Activated CD8-positive, alpha-beta T cell treated with anti-CD3 and anti-CD28 coated beads, Interleukin-2, amount 10 ng/mL, durations not matched to agents 7 days and 5 days (primary cell): ENCODE measurements around the gene CTU2. TPM values are rescaled to one million over a fixed set of nuclear protein-coding genes. Genes with fewer than 3 reads are reported as not detected.

Experiments
- ATAC-seq: fragments of 150-1000 bp; cut with Tn5 transposase; one replicate; pipeline ENCODE4 v1.10.0; 2021; ENCODE audit warnings: moderate library complexity
- CTCF ChIA-PET: fragments of 350-600 bp; sonication (Branson Sonifier 250); formaldehyde crosslinking; loops from one replicate; lab custom pipeline; 2021; ENCODE audit warnings: antibody characterized with exemption; lab: Charles Lee
- POLR2A ChIA-PET: fragments of 350-600 bp; sonication (Branson Sonifier 250); formaldehyde crosslinking; loops from one replicate; lab custom pipeline; 2021; ENCODE audit warnings: antibody characterized with exemption; lab: Charles Lee
- DNase-seq: peaks from one replicate; pipeline ENCODE4 v3.0.0-alpha.2; 2020
- H3K27ac Mint-ChIP-seq: one replicate; pipeline ENCODE4 v1.8.0; 2021; ENCODE audit warnings: mild to moderate bottlenecking, mixed read lengths
- H3K27me3 Mint-ChIP-seq: one replicate; pipeline ENCODE4 v1.8.0; 2021; ENCODE audit warnings: low read depth, mixed read lengths
- H3K36me3 Mint-ChIP-seq: one replicate; pipeline ENCODE4 v1.8.0; 2021; ENCODE audit warnings: low read depth, mixed read lengths
- H3K4me1 Mint-ChIP-seq: one replicate; pipeline ENCODE4 v1.8.0; 2021; ENCODE audit warnings: low read depth, mixed read lengths
- H3K4me3 Mint-ChIP-seq: one replicate; pipeline ENCODE4 v1.8.0; 2021; ENCODE audit warnings: mild to moderate bottlenecking, mixed read lengths
- H3K9me3 Mint-ChIP-seq: one replicate; pipeline ENCODE4 v1.8.0; 2022; ENCODE audit warnings: mixed read lengths; ENCODE audit not compliant: insufficient read depth
- total RNA-seq, 2 experiments: library from RNA; stranded (reverse); gene quantifications; one replicate each; pipeline ENCODE4 v1.2.3, GENCODE V29; 2021

The CTU2 gene
- total RNA-seq, 2 experiments from 2014 or later: 27.5 to 29.2 TPM

DNA sequence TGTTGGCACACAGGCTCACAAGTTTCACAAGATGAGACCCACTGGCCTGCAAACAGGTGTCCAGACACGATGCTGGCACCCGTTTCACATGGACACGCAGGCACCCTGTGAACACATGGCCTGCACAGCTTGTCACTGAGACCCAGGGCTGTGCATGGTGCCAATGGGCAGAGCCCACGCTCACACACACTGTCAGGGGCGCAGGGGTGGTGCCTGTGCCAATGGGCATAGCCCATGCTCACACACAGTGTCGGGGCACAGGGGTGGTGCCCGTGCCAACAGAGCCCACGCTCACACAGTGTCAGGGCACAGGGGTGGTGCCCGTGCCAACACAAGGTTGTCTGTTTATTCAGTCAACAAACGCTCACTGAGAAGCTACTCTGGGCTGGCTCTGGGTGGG, 29.3 kb downstream of the CTU2 start:
- Mint-ChIP-seq H3K27me3 (no peaks in the 10 kb centered on the region), H3K4me1 (peaks cover 4% of the 10 kb centered on the region), H3K4me3 (no peak overlapping the region), H3K27ac (no peak overlapping the region), H3K9me3 (no peaks in the 10 kb centered on the region), H3K36me3 (peaks cover 25% of the 10 kb centered on the region)
- ChIA-PET POLR2A (no interaction called here), CTCF (no interaction called here)
- ATAC-seq (no peak), DNase-seq (no peak)

DNA sequence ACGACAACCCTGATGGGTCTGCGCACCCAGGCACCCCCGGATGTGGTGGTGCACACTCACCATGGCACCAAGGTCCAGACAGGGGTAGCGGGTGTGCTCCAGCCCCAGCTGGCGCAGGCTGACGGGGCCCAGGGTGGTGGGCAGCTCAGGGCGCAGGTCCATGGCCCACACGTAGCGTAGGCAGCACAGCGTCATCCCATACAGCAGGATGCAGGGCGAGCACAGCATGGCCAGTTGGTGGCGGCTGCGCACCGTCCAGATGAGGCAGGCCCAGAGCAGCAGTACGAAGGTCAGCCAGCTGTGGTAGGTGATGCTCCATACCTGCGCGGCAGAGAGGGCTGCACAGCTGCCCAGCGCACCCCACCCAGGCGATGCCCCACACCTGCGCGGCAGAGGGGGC, 29.8 kb downstream of the CTU2 start:
- H3K9me3 Mint-ChIP-seq: no peaks in the 10 kb centered on the region
- ChIA-PET CTCF (interaction anchor here (1.8 kb wide), 1 partner anchor 10 kb away, joined by 9 read pairs; no protein-coding TSS in a partner anchor), POLR2A (no interaction called here)
- H3K27me3 Mint-ChIP-seq: no peaks in the 10 kb centered on the region
- H3K4me3 Mint-ChIP-seq: no peak overlapping the region
- H3K27ac Mint-ChIP-seq: no peak overlapping the region
- H3K36me3 Mint-ChIP-seq: peaks cover 21% of the 10 kb centered on the region
- ATAC-seq (no peak), DNase-seq (no peak)
- H3K4me1 Mint-ChIP-seq: peaks cover 3% of the 10 kb centered on the region

DNA sequence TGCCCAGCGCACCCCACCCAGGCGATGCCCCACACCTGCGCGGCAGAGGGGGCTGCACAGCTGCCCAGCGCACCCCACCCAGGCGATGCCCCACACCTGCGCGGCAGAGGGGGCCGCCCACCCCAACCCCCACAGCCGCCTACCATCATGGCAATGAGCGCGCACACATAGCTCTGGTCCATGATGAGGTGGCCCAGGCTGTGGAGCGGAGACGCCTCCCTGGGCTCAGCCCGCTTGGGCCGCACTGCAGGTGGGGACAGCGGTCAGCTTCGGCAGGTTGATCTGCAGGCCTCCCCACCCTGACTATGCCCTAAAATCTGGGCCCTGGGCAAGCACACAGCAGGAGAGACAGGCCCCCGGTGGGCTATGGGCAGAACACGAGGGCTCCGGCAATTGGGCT, 30.2 kb downstream of the CTU2 start:
- POLR2A ChIA-PET: no interaction called here
- Mint-ChIP-seq H3K4me3 (no peak overlapping the region), H3K36me3 (peaks cover 21% of the 10 kb centered on the region), H3K27ac (no peak overlapping the region), H3K27me3 (no peaks in the 10 kb centered on the region), H3K4me1 (no peaks in the 10 kb centered on the region), H3K9me3 (no peaks in the 10 kb centered on the region)
- no peak for ATAC-seq
- DNase-seq: no peak
- CTCF ChIA-PET: interaction anchor here (1.3 to 1.9 kb wide), 5 partner anchors 9 to 75 kb away, joined by 3 to 11 read pairs (median 9); partner anchors contain the start of gene APRT

DNA sequence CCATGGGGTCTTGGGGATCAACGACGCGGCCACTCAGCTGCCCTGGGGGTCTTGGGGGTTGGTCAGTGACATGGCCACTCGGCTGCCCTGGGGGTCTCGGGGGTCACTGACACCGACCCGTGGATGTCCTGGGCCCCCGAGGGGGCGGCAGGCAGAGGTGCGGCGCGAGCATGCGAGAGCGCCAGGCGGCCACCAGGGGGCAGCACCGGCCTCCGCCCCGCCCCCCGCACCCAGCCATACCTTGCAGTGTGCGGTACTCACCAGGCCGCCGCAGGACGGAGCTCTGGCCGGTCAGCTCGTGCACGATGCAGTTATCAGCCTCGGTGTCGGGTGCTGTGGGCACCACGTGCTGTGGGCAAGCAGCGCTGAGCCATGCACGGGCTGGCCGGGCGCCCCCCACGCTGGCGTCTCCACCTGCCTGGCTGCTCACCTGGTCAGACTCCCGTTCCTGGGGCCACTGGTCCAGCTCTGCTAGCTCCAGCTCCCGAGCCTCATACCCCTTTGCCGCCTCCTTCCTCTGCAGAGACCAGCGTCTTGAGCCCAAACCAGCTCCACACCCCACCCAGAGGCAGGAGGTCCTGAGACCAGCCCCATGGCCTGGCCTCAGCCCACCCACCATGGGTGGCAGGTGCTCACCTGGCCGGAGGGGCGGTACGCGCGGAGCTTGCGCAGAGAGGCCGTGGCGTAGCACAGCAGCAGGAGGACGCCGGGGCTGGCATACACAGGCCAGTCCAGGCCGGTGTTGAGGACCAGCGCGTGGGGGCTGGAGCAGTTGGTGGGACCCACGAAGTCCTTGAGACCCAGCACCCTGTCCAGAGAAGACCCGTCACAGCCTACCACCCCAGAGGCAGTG, 31.2 kb downstream of the CTU2 start:
- Mint-ChIP-seq H3K4me3 (no peak overlapping the region), H3K27me3 (no peaks in the 10 kb centered on the region), H3K27ac (no peak overlapping the region), H3K4me1 (no peaks in the 10 kb centered on the region), H3K36me3 (peaks cover 17% of the 10 kb centered on the region), H3K9me3 (no peaks in the 10 kb centered on the region)
- ChIA-PET CTCF (interaction anchor here (1.3 to 1.9 kb wide), 5 partner anchors 8 to 74 kb away, joined by 3 to 11 read pairs (median 9); partner anchors contain the start of gene APRT), POLR2A (no interaction called here)
- peak; percentile 65 for DNase-seq
- ATAC-seq: peak; percentile 79

DNA sequence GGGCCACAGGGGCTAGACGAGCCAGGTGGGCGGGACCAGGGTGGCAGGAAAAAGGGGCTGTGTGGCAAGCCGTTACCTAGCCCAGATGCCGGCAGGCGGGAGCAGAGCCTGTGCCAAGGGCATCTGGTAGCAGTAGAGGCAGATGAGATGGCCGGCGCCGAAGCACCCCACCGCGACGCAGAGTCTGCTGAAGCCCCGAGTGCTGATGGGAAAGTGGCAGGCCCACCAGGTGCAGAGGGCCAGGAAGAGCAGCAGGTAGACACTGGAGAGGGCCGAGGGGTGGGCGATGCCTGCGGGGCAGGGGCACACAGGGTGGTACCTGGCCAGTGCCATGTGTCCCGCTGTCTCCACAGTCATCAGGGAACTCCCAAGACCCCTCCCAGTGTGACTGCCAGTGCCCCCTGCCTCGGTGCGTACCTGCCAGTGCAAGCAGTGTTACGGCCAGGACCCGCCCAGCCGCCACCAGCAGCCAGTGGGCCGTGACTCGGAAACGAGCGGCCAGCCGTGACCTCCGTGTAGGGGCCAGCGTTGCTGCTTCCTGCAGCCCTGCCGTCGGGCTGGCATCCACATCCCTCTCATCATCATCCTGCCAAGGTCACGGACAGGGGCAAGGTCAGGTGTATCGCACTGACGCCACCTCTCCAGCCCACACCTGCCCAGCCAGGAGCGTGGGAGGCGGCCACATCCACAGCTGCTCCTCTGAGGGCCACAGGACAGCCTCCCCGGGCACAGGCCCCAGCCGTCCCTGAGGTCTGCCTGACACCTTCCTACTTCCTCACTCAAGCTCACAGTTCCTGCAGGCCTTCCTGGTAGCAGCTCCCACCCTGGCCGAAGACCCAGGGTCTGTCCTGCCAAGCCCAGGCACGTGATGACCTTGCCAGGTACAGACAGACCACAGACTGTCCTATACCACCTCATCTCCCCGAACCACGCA, 32.1 kb downstream of the CTU2 start:
- DNase-seq (no peak), ATAC-seq (no peak)
- H3K9me3 Mint-ChIP-seq: no peaks in the 10 kb centered on the region
- ChIA-PET POLR2A (no interaction called here), CTCF (interaction anchor here (1.9 kb wide), 2 partner anchors 44 to 56 kb away, joined by 9 to 11 read pairs; no protein-coding TSS in a partner anchor)
- peaks cover 15% of the 10 kb centered on the region for H3K36me3 Mint-ChIP-seq
- no peak overlapping the region for H3K4me3 Mint-ChIP-seq
- H3K4me1 Mint-ChIP-seq: peaks cover 4% of the 10 kb centered on the region
- H3K27ac Mint-ChIP-seq: no peak overlapping the region
- no peaks in the 10 kb centered on the region for H3K27me3 Mint-ChIP-seq

DNA sequence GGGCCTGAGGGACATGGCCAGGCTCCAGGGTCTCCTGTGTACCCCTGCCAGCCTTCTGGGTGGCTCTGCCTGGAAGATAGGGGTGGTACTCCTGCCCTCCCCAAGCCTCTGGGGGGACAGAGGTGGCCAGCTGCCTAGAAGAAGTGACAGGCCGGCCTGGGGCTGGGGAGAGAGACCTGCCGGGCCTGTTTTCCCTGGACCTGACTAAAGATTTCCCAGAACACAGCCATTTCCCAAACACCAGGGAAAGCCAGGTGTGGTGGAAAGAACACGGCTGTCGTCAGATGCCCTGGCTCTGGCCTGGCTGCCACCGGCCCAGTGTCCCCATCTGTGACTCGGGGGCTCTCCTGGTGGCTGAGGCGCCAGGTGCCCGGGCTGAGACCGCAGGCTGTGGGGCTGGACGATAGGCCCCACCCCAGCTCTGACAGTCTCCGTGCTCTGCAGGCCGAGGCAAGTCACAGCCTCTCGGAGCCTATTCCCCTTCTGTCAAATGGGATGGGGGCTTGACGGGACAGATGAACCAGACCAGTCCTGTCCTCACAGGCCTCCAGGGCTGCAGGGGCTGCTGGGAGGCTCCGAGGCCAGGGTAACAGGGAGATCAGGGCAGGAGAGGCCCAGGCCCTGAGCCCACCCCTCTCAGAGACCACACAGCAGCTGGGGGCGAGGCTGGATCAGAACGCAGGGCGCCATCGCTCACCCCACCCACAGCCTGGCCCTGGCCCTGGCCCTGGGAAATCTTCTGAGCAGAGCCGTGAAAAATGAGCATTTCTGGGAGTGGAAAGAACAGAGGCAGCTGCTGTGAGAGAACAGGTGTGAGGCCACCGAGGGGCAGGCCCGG, 33.1 kb downstream of the CTU2 start:
- H3K4me1 Mint-ChIP-seq: peaks cover 13% of the 10 kb centered on the region
- POLR2A ChIA-PET: no interaction called here
- DNase-seq: no peak

DNA sequence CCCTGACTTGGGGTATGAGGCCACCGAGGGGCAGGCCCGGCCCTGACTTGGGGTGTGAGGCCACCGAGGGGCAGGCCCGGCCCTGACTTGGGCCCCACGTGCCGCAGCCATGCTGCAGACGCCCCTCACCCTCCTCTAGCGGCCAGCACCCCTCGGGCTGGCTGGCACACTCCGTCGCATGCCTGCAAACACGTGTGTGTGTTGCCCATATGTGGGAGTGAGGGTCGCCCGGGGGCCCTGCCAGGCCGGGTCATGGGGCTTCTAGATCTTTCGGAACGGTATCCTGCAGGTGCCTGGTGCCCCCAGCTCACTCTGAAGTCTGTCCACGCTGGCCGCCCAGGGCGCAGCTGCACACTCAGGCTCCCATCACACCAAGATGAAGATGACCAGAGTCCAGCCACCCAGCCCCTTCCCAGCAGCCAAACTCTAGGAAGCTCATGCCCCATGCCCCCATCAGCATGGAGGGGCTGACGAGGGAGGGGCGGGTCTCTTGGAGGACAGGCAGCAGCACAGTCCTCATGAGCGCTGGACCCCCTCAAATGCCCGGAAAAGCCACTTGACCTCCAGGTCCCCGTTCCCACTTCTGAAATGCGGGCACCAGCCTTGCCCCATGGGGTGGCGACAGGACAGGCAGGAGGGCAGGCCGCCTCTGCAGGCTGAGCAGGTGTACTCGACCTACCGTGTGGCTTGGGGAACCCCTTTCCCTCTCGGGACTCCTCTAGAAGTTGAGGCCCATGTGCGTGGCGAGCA, 33.8 kb downstream of the CTU2 start:
- Mint-ChIP-seq H3K27me3 (no peaks in the 10 kb centered on the region), H3K4me3 (no peak overlapping the region), H3K4me1 (peaks cover 18% of the 10 kb centered on the region), H3K27ac (no peak overlapping the region), H3K9me3 (no peaks in the 10 kb centered on the region), H3K36me3 (peaks cover 14% of the 10 kb centered on the region)
- ChIA-PET CTCF (interaction anchor here (0.8 kb wide), 1 partner anchor 30 kb away, joined by 3 read pairs; no protein-coding TSS in a partner anchor), POLR2A (no interaction called here)
- no peak for ATAC-seq
- no peak for DNase-seq

More for the DNA sequence above, 33.1 kb downstream of the CTU2 start:
- no peak overlapping the region for H3K27ac Mint-ChIP-seq
- ATAC-seq: no peak
- H3K36me3 Mint-ChIP-seq: peaks cover 15% of the 10 kb centered on the region
- no peak overlapping the region for H3K4me3 Mint-ChIP-seq
- no peaks in the 10 kb centered on the region for H3K9me3 Mint-ChIP-seq
- H3K27me3 Mint-ChIP-seq: no peaks in the 10 kb centered on the region
- CTCF ChIA-PET: no interaction called here

DNA sequence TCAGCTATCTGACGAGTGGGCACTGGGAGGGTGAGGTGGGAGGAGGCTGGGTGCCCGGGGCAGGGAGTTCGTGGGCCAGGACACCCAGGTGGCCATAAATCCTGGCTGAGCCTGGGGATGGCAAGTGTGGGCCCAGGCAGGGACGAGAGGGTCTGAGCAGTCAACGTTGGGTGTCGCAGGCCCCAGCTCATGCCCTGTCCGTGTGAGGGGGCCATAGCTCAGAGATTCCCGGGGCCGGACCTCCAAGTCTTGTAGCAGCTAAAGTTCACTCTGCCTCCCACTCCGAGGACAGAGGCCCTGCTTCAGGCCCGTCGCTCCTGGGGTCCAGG, 34.4 kb downstream of the CTU2 start:
- CTCF ChIA-PET: interaction anchor here (0.8 to 2.1 kb wide), 2 partner anchors 29 to 117 kb away, joined by 3 to 5 read pairs; partner anchors contain the start of gene TRAPPC2L
- H3K4me1 Mint-ChIP-seq: peaks cover 23% of the 10 kb centered on the region

DNA sequence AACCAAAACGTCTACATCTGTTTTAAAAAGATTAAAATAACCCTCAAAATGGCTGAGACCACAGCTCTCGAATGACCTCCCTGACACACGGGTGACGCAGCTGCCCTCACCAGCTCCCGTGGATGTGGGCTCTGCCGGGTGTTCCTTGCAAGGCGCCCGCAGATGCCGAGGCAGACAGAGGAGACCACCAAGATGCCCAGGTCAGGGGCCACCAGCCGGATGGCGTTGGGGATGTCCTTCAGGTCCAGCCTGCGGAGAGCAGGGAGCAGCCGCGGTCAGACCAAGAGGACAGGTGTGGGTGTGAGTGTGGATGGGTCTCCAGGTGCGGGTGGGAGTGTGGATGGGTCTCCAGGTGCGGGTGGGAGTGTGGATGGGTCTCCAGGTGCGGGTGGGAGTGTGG, 35.1 kb downstream of the CTU2 start:
- POLR2A ChIA-PET: no interaction called here

More for the DNA sequence above, 34.4 kb downstream of the CTU2 start:
- H3K4me3 Mint-ChIP-seq: no peak overlapping the region
- no peak for DNase-seq
- H3K27ac Mint-ChIP-seq: no peak overlapping the region
- POLR2A ChIA-PET: no interaction called here
- H3K9me3 Mint-ChIP-seq: no peaks in the 10 kb centered on the region
- no peak for ATAC-seq
- peaks cover 12% of the 10 kb centered on the region for H3K36me3 Mint-ChIP-seq
- no peaks in the 10 kb centered on the region for H3K27me3 Mint-ChIP-seq

DNA sequence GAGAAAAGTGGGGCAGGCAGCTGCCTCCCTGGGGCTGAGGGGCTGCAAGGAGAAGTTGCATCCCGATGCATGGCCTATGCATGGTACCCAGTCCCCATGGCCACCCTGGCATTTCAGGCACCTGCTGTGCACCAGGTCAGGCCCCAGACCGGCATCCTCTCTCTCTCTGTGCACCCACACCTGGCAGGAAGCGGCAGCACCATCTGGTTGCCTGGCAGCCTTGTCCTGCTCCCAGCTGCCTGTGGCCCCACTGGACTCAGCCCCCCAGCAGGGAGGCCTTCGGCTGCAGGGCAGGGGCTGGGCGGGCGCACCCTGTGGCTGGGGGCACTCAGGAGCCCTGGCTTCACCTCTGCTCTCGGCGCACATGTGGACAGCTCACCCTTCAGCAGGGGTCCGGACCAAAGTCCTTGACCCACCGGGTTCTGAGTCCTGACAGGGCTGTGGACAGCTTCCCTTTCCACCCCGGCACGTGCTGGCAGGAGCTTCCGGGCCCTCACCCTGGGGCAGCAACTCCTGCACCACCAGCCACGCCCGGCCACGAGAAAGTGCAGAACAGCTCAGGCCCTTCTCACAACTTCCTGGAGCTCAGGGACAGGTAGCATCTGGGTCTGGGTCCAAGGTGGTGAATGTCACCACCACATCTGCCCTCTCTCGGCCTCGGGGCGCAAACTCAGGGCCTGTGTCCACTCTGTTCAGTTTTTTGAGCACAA, 36.7 kb downstream of the CTU2 start:
- ATAC-seq (no peak), DNase-seq (no peak)
- Mint-ChIP-seq H3K36me3 (peaks cover 11% of the 10 kb centered on the region), H3K4me1 (peaks cover 32% of the 10 kb centered on the region), H3K9me3 (no peaks in the 10 kb centered on the region), H3K4me3 (no peak overlapping the region), H3K27ac (no peak overlapping the region), H3K27me3 (no peaks in the 10 kb centered on the region)
- ChIA-PET CTCF (interaction anchor here (0.5 to 2.1 kb wide), 19 partner anchors 9 to 468 kb away, joined by 3 to 13 read pairs (median 3); partner anchors contain the start of genes PIEZO1 and TRAPPC2L), POLR2A (interaction anchor here (0.6 kb wide), 1 partner anchor 39 kb away, joined by 3 read pairs; no protein-coding TSS in a partner anchor)

More for the DNA sequence above, 35.1 kb downstream of the CTU2 start:
- ATAC-seq: no peak
- DNase-seq: no peak
- H3K9me3 Mint-ChIP-seq: no peaks in the 10 kb centered on the region
- H3K36me3 Mint-ChIP-seq: peaks cover 10% of the 10 kb centered on the region
- CTCF ChIA-PET: interaction anchor here (2.1 kb wide), 1 partner anchor 116 kb away, joined by 5 read pairs; the partner anchor contains the start of gene TRAPPC2L
- no peak overlapping the region for H3K4me3 Mint-ChIP-seq
- peaks cover 30% of the 10 kb centered on the region for H3K4me1 Mint-ChIP-seq
- no peaks in the 10 kb centered on the region for H3K27me3 Mint-ChIP-seq
- no peak overlapping the region for H3K27ac Mint-ChIP-seq
